NK-92 treated with Interleukin-12 subunit alpha and Interleukin-12 subunit beta, amount 100 ng/mL, for 24 hours (cell line): ENCODE data around the gene MOB4.
"Not testable (repeated sequence)": the region's sequence is repeated elsewhere in the genome, so short reads cannot be mapped to it uniquely, and the experiment has no call there.

Experiments
- DNase-seq: peaks from one replicate; lab custom pipeline; 2025; lab: John Stamatoyannopoulos, UW

Gene MOB4

GRCh38 chr2:197514754-197515153, 1.1 kb upstream of the MOB4 start:
- no peak for DNase-seq

- DNase-seq: no peak
Measured at GRCh38 chr2:197515315-197515738, 539 bp upstream of the MOB4 start.

- no peak for DNase-seq
Measured at GRCh38 chr2:197516393-197516761, 511 bp downstream of the MOB4 start.

- DNase-seq: no peak
Measured at GRCh38 chr2:197517150-197517549, 1.3 kb downstream of the MOB4 start.

- DNase-seq: no peak
Measured at GRCh38 chr2:197538412-197538811, 22.5 kb downstream of the MOB4 start.

GRCh38 chr2:197539734-197540133, 23.9 kb downstream of the MOB4 start:
- no peak for DNase-seq

GRCh38 chr2:197543206-197543605, 27.3 kb downstream of the MOB4 start:
- DNase-seq: no peak

- DNase-seq: no peak
Measured at GRCh38 chr2:197547163-197547900, 31.5 kb downstream of the MOB4 start.

GRCh38 chr2:197548582-197548981, 32.7 kb downstream of the MOB4 start:
- no peak for DNase-seq

GRCh38 chr2:197551260-197551659, 35.4 kb downstream of the MOB4 start:
- DNase-seq: not testable (repeated sequence)

GRCh38 chr2:197555467-197555866, 39.6 kb downstream of the MOB4 start:
- no peak for DNase-seq

GRCh38 chr2:197556456-197556855, 40.6 kb downstream of the MOB4 start:
- no peak for DNase-seq

- no peak for DNase-seq
Measured at GRCh38 chr2:197558393-197558792, 42.5 kb downstream of the MOB4 start.

GRCh38 chr2:197559681-197560080, 43.8 kb downstream of the MOB4 start:
- DNase-seq: no peak

- DNase-seq: no peak
Measured at GRCh38 chr2:197560146-197560665, 44.3 kb downstream of the MOB4 start.

- DNase-seq: no peak
Measured at GRCh38 chr2:197571627-197572271, 55.9 kb downstream of the MOB4 start.

- DNase-seq: no peak
Measured at GRCh38 chr2:197573608-197574007, 57.7 kb downstream of the MOB4 start.

- DNase-seq: no peak
Measured at GRCh38 chr2:197575987-197576386, 60.1 kb downstream of the MOB4 start.

- no peak for DNase-seq
Measured at GRCh38 chr2:197576631-197577030, 60.8 kb downstream of the MOB4 start.

- DNase-seq: no peak
Measured at GRCh38 chr2:197577446-197577845, 61.6 kb downstream of the MOB4 start.

GRCh38 chr2:197578294-197578693, 62.4 kb downstream of the MOB4 start:
- not testable (repeated sequence) for DNase-seq

GRCh38 chr2:197580166-197580565, 64.3 kb downstream of the MOB4 start:
- DNase-seq: not testable (repeated sequence)

- DNase-seq: not testable (repeated sequence)
Measured at GRCh38 chr2:197587255-197587654, 71.4 kb downstream of the MOB4 start.
